ENCODE measurements around the gene RPRD1B. TPM values are rescaled to one million over a fixed set of nuclear protein-coding genes. Genes with fewer than 3 reads are reported as not detected.

The RPRD1B gene
- total and polyA plus RNA-seq, 2 of the 13 experiments (the other 11 are each of a cell fraction or from before 2014, with no cell fraction given), result 31.1 to 41.5 TPM

DNA sequence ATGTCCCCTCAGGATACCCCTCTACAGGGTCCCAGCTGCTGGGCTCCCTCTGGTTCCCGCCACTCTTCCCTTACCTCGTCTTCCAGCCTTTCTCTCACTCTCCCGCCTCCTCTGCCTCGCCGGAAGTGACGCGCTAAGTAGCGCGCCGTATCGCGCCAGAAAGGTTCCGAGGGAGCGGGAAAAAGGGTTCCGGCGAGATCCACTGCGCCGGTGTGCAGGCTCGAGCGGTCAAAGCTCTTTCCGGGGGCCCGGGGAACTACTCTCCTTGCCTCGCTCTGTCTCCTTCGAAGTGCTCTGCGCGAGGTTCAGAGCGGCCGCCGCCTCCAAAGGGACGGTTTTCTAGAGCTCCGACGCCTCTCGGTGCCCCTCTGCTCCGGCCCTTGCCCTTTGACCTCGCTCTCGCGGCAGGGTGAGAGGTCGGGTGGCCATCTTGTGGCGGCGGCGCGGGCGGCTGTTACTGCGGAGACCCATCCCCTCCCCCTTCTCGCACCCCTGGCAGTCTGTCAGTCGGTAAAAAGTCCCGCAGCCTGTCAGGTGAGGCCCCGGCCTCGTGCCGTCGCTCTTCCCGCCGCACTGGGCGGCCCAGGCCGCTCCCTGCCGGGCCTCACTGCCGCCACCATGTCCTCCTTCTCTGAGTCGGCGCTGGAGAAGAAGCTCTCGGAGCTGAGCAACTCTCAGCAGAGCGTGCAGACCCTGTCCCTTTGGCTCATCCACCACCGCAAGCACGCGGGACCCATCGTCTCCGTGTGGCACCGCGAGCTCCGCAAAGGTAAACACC is at the start of gene RPRD1B, which contains the start of gene TTI1 (continued):
- TF ChIP-seq RFXAP (CRISPR knock-in tag; IDR thresholded peaks at IDR 0.05; ENCODE audit: borderline replicate concordance) (peak; percentile 84; the same call in 1 of the 2 replicates), ZNF101 (CRISPR knock-in tag; IDR thresholded peaks at IDR 0.05; ENCODE audit: borderline replicate concordance, low read depth) (peak; percentile 69; the same call in 1 of the 2 replicates), TBX2 (CRISPR knock-in tag; IDR thresholded peaks at IDR 0.05; ENCODE audit: borderline replicate concordance) (peak; percentile 90), ZNF24 (IDR thresholded peaks at IDR 0.05) (no peak), ZNF816 (CRISPR knock-in tag; IDR thresholded peaks at IDR 0.05; ENCODE audit: borderline replicate concordance) (peak; percentile 98), ZNF230 (CRISPR knock-in tag; IDR thresholded peaks at IDR 0.05) (peak; percentile 87), ZNF10 (CRISPR knock-in tag; IDR thresholded peaks at IDR 0.05; ENCODE audit: borderline replicate concordance, low read depth) (no peak), KDM2A (CRISPR knock-in tag; IDR thresholded peaks at IDR 0.05; ENCODE audit: borderline replicate concordance, low read depth) (peak; percentile 98), NR1H2 (CRISPR knock-in tag; IDR thresholded peaks at IDR 0.05; ENCODE audit: borderline replicate concordance, low read depth) (peak; percentile 72), ZNF224 (CRISPR knock-in tag; IDR thresholded peaks at IDR 0.05) (peak; percentile 100), KMT2A (CRISPR knock-in tag; IDR thresholded peaks at IDR 0.05) (peak; percentile 97), HDAC1 (CRISPR knock-in tag; IDR thresholded peaks at IDR 0.05) (peak; percentile 97), ZNF232 (CRISPR knock-in tag; IDR thresholded peaks at IDR 0.05; ENCODE audit: borderline replicate concordance) (peak; percentile 79), SP2 (CRISPR knock-in tag; IDR thresholded peaks at IDR 0.05) (peak; percentile 81), ZC3H13 (CRISPR knock-in tag; IDR thresholded peaks at IDR 0.05) (peak; percentile 95)
- TF ChIP-seq, protein P1, sequence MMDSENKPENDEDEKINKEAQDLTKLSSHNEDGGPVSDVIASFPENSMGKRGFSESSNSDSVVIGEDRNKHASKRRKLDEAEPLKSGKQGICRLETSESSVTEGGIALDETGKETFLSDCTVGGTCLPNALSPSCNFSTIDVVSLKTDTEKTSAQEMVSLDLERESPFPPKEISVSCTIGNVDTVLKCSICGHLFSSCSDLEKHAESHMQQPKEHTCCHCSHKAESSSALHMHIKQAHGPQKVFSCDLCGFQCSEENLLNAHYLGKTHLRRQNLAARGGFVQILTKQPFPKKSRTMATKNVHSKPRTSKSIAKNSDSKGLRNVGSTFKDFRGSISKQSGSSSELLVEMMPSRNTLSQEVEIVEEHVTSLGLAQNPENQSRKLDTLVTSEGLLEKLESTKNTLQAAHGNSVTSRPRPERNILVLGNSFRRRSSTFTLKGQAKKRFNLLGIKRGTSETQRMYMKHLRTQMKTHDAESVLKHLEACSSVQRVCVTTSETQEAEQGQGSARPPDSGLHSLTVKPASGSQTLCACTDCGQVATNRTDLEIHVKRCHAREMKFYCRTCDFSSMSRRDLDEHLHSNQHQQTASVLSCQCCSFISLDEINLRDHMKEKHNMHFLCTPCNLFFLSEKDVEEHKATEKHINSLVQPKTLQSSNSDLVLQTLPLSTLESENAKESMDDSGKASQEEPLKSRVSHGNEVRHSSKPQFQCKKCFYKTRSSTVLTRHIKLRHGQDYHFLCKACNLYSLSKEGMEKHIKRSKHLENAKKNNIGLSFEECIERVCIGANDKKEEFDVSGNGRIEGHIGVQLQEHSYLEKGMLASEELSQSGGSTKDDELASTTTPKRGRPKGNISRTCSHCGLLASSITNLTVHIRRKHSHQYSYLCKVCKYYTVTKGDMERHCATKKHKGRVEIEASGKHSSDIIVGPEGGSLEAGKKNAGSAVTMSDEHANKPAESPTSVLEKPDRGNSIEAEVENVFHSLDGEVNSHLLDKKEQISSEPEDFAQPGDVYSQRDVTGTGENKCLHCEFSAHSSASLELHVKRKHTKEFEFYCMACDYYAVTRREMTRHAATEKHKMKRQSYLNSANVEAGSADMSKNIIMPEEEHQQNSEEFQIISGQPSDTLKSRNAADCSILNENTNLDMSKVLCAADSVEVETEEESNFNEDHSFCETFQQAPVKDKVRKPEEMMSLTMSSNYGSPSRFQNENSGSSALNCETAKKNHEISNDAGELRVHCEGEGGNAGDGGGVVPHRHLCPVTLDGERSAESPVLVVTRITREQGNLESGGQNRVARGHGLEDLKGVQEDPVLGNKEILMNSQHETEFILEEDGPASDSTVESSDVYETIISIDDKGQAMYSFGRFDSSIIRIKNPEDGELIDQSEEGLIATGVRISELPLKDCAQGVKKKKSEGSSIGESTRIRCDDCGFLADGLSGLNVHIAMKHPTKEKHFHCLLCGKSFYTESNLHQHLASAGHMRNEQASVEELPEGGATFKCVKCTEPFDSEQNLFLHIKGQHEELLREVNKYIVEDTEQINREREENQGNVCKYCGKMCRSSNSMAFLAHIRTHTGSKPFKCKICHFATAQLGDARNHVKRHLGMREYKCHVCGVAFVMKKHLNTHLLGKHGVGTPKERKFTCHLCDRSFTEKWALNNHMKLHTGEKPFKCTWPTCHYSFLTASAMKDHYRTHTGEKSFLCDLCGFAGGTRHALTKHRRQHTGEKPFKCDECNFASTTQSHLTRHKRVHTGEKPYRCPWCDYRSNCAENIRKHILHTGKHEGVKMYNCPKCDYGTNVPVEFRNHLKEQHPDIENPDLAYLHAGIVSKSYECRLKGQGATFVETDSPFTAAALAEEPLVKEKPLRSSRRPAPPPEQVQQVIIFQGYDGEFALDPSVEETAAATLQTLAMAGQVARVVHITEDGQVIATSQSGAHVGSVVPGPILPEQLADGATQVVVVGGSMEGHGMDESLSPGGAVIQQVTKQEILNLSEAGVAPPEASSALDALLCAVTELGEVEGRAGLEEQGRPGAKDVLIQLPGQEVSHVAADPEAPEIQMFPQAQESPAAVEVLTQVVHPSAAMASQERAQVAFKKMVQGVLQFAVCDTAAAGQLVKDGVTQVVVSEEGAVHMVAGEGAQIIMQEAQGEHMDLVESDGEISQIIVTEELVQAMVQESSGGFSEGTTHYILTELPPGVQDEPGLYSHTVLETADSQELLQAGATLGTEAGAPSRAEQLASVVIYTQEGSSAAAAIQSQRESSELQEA (CRISPR knock-in tag; IDR thresholded peaks at IDR 0.05; ENCODE audit: not compliant biosample characterization), result peak; percentile 93
- TF ChIP-seq, protein P2, sequence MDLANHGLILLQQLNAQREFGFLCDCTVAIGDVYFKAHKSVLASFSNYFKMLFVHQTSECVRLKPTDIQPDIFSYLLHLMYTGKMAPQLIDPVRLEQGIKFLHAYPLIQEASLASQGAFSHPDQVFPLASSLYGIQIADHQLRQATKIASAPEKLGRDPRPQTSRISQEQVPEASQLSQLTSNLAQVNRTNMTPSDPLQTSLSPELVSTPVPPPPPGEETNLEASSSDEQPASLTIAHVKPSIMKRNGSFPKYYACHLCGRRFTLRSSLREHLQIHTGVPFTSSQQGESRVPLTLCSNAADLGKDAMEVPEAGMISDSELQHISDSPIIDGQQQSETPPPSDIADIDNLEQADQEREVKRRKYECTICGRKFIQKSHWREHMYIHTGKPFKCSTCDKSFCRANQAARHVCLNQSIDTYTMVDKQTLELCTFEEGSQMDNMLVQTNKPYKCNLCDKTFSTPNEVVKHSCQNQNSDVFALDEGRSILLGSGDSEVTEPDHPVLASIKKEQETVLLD (CRISPR knock-in tag; IDR thresholded peaks at IDR 0.05; ENCODE audit: low read depth), result peak; percentile 84
- TF ChIP-seq, protein P3, sequence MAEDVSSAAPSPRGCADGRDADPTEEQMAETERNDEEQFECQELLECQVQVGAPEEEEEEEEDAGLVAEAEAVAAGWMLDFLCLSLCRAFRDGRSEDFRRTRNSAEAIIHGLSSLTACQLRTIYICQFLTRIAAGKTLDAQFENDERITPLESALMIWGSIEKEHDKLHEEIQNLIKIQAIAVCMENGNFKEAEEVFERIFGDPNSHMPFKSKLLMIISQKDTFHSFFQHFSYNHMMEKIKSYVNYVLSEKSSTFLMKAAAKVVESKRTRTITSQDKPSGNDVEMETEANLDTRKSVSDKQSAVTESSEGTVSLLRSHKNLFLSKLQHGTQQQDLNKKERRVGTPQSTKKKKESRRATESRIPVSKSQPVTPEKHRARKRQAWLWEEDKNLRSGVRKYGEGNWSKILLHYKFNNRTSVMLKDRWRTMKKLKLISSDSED (CRISPR knock-in tag; IDR thresholded peaks at IDR 0.05), result no peak
